Ureter (tissue), 1 donor: ENCODE data around the gene TMCC1. TPM values are rescaled to one million over a fixed set of nuclear protein-coding genes. Genes with fewer than 3 reads are reported as not detected.
"Not testable (repeated sequence)": the region's sequence is repeated elsewhere in the genome, so short reads cannot be mapped to it uniquely, and the experiment has no call there.

ENCODE experiments used
- DNase-seq: peaks from one replicate; pipeline ENCODE4 v3.0.0-alpha.2; 2020; ENCODE audit warnings: low spot score
- total RNA-seq: library from RNA; stranded (reverse); gene quantifications from one replicate; pipeline ENCODE4 v1.2.4, GENCODE V29; 2023
- donor health status: DM: yes; HTN: yes; CAD: no.

The TMCC1 gene
- total RNA-seq, 1 donor from 2014 or later: 68.0 TPM

GRCh38 chr3:129727707-129728106 is 165.8 kb downstream of the TMCC1 start:
- no peak for DNase-seq

- DNase-seq: peak; percentile 73
Measured at GRCh38 chr3:129723558-129724324, 169.8 kb downstream of the TMCC1 start.

- no peak for DNase-seq
Measured at GRCh38 chr3:129722527-129722926, 171.0 kb downstream of the TMCC1 start.

- DNase-seq: no peak
Measured at GRCh38 chr3:129718201-129718600, 175.3 kb downstream of the TMCC1 start.

- no peak for DNase-seq
Measured at GRCh38 chr3:129715854-129716253, 177.7 kb downstream of the TMCC1 start.

- no peak for DNase-seq
Measured at GRCh38 chr3:129708328-129708861, 185.1 kb downstream of the TMCC1 start.

- DNase-seq: no peak
Measured at GRCh38 chr3:129705274-129705673, 188.2 kb downstream of the TMCC1 start.

GRCh38 chr3:129703913-129704312 is 189.6 kb downstream of the TMCC1 start:
- no peak for DNase-seq

GRCh38 chr3:129702934-129703712 is 190.4 kb downstream of the TMCC1 start:
- no peak for DNase-seq

GRCh38 chr3:129701161-129701560 is 192.3 kb downstream of the TMCC1 start:
- no peak for DNase-seq

GRCh38 chr3:129699612-129700011 is 193.9 kb downstream of the TMCC1 start:
- DNase-seq: no peak

- DNase-seq: no peak
Measured at GRCh38 chr3:129699199-129699598, 194.3 kb downstream of the TMCC1 start.

- no peak for DNase-seq
Measured at GRCh38 chr3:129697229-129697969, 196.1 kb downstream of the TMCC1 start.

GRCh38 chr3:129696430-129696829 is 197.1 kb downstream of the TMCC1 start:
- not testable (repeated sequence) for DNase-seq

- DNase-seq: no peak
Measured at GRCh38 chr3:129695230-129695629, 198.3 kb downstream of the TMCC1 start.

- DNase-seq: no peak
Measured at GRCh38 chr3:129694228-129694627, 199.3 kb downstream of the TMCC1 start.

- DNase-seq: no peak
Measured at GRCh38 chr3:129692743-129693142, 200.8 kb downstream of the TMCC1 start.

- DNase-seq: no peak
Measured at GRCh38 chr3:129690963-129691362, 202.5 kb downstream of the TMCC1 start.

GRCh38 chr3:129690406-129690805 is 203.1 kb downstream of the TMCC1 start:
- DNase-seq: no peak

GRCh38 chr3:129689036-129689435 is 204.5 kb downstream of the TMCC1 start:
- DNase-seq: no peak

GRCh38 chr3:129688271-129688895 is 205.1 kb downstream of the TMCC1 start:
- DNase-seq: peak; percentile 54
